Right atrium auricular region (tissue), 2 donors: Measurements from ENCODE around the gene PRDM11. TPM values are rescaled to one million over a fixed set of nuclear protein-coding genes. Genes with fewer than 3 reads are reported as not detected.

ENCODE experiments used
- DNase-seq: peaks from one replicate; pipeline ENCODE4 v3.0.0-alpha.2; 2019; ENCODE audit warnings: low spot score
- H3K27ac ChIP-seq, 2 donors: fragments of 200-600 bp; sonication (generic); 1 replicate in 1 of 2; 2 replicates in 1 of 2; pipeline ENCODE4 v1.5.1; 2016 to 2019
- H3K27me3 ChIP-seq, 2 donors: fragments of 200-600 bp; sonication (generic); one replicate each; pipeline versions ENCODE4 v1.5.1 to v1.6.0; 2017 to 2019
- H3K36me3 ChIP-seq: fragments of 200-600 bp; sonication (generic); one replicate; pipeline ENCODE4 v1.5.1; 2016
- H3K4me1 ChIP-seq, 2 donors: fragments of 200-600 bp; sonication (generic); one replicate each; pipeline versions ENCODE4 v1.5.1 to v1.6.0; 2017 to 2019
- H3K4me3 ChIP-seq, 2 donors: fragments of 200-600 bp; sonication (generic); 1 replicate in 1 of 2; 2 replicates in 1 of 2; pipeline ENCODE4 v1.5.1; 2017 to 2019; ENCODE audit warnings: mild to moderate bottlenecking in 1 of 2, moderate library complexity in 1 of 2
- H3K9me3 ChIP-seq, 2 donors: fragments of 200-600 bp; sonication (generic); one replicate each; pipeline ENCODE4 v1.5.1; 2019
- total RNA-seq, 2 donors: library from RNA; depleted of rRNA; stranded (reverse); fragments of >200 nt; gene quantifications; one replicate each; pipeline ENCODE4 v1.1.0, GENCODE V29; 2016
- TF ChIP-seq, protein P1 (sequence below), 2 donors: fragments of 200-600 bp; sonication (generic); IDR thresholded peaks; one replicate each; pipeline ENCODE4 v1.5.1; 2019; ENCODE audit warnings: antibody characterized with exemption in 2 of 2

The PRDM11 gene
- total RNA-seq, 2 donors from 2014 or later, result 13.5 to 27.6 TPM

GRCh38 chr11:45254070-45254469 lies 107.6 kb downstream of the PRDM11 start:
- H3K4me1 ChIP-seq, result no peaks in the 10 kb centered on the region
- no peak overlapping the region for H3K4me3 ChIP-seq
- H3K27ac ChIP-seq, result no peak overlapping the region
- TF ChIP-seq, protein P1, sequence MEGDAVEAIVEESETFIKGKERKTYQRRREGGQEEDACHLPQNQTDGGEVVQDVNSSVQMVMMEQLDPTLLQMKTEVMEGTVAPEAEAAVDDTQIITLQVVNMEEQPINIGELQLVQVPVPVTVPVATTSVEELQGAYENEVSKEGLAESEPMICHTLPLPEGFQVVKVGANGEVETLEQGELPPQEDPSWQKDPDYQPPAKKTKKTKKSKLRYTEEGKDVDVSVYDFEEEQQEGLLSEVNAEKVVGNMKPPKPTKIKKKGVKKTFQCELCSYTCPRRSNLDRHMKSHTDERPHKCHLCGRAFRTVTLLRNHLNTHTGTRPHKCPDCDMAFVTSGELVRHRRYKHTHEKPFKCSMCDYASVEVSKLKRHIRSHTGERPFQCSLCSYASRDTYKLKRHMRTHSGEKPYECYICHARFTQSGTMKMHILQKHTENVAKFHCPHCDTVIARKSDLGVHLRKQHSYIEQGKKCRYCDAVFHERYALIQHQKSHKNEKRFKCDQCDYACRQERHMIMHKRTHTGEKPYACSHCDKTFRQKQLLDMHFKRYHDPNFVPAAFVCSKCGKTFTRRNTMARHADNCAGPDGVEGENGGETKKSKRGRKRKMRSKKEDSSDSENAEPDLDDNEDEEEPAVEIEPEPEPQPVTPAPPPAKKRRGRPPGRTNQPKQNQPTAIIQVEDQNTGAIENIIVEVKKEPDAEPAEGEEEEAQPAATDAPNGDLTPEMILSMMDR (IDR thresholded peaks at IDR 0.05), result no peak
- DNase-seq, result no peak
- H3K27me3 ChIP-seq, result no peaks in the 10 kb centered on the region
- no peaks in the 10 kb centered on the region for H3K36me3 ChIP-seq
- H3K9me3 ChIP-seq, result no peaks in the 10 kb centered on the region

DNA sequence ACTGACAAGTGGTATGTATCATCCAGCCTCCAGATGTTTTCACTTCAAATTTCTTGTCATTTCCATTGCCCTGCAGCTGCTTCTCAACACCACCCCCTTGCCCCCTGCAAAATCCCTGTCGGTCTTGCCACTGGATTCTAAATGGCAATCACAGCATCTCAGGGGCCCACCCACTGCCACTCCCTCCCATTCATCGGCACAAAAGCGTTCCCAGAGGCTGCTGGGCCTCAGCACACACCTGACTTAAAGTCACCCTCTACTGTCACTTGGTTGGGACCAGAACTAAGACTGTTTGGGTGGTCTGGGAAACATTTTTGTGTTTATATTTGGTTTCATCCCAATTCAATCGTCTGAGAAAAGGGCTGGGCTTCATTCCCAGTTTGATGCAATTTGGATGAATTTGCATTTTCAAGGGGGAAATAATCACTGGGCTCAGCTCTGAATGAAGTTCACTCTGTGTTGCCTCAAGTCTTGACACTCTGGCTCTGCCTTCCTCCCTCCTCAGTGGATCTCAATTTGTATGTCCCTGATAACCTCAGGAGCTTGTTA lies 112.6 kb downstream of the PRDM11 start:
- Histone ChIP-seq H3K27ac (no peak overlapping the region), H3K36me3 (no peaks in the 10 kb centered on the region), H3K4me1 (no peaks in the 10 kb centered on the region), H3K9me3 (no peaks in the 10 kb centered on the region), H3K27me3 (no peaks in the 10 kb centered on the region), H3K4me3 (no peak overlapping the region)
- no peak for DNase-seq
- TF ChIP-seq, protein P1 (IDR thresholded peaks at IDR 0.05), result no peak

DNA sequence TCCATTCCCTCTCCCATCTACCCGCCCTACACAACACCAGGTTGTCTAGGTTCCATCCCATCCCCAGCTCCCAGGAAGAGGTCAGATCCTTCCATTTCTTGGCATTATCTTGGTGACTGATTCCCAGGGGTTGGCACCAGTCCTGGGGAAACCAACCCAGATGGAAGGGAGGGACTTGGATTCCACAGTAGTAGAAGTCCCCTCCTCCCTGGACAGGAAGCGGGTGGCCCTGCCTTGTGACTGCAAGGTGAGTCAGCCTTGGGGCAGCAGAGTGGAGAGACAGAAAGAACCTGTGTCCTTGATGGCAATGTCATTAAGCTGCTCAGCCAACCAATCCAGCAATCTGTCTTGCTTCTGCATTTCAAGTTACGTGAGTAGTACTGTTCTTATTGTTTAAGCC lies 113.2 kb downstream of the PRDM11 start:
- TF ChIP-seq, protein P1 (IDR thresholded peaks at IDR 0.05), result no peak
- H3K9me3 ChIP-seq, result no peaks in the 10 kb centered on the region
- H3K4me3 ChIP-seq, result no peak overlapping the region
- H3K27me3 ChIP-seq, result no peaks in the 10 kb centered on the region
- H3K4me1 ChIP-seq, result no peaks in the 10 kb centered on the region
- no peak overlapping the region for H3K27ac ChIP-seq
- H3K36me3 ChIP-seq, result no peaks in the 10 kb centered on the region
- DNase-seq, result no peak

GRCh38 chr11:45260071-45260470 lies 113.6 kb downstream of the PRDM11 start:
- no peaks in the 10 kb centered on the region for H3K36me3 ChIP-seq
- TF ChIP-seq, protein P1 (IDR thresholded peaks at IDR 0.05), result no peak
- no peak for DNase-seq
- peaks cover 0 to 3% of the 10 kb centered on the region in 2 donors for H3K4me1 ChIP-seq
- H3K9me3 ChIP-seq, result no peaks in the 10 kb centered on the region
- no peak overlapping the region for H3K4me3 ChIP-seq
- no peaks in the 10 kb centered on the region for H3K27me3 ChIP-seq
- no peak overlapping the region for H3K27ac ChIP-seq

GRCh38 chr11:45262900-45263299 lies 116.5 kb downstream of the PRDM11 start:
- Histone ChIP-seq H3K4me1 (peaks cover 0 to 10% of the 10 kb centered on the region in 2 donors), H3K27me3 (no peaks in the 10 kb centered on the region), H3K9me3 (no peaks in the 10 kb centered on the region), H3K27ac (no peak overlapping the region), H3K4me3 (no peak overlapping the region), H3K36me3 (no peaks in the 10 kb centered on the region)
- DNase-seq, result no peak
- TF ChIP-seq, protein P1 (IDR thresholded peaks at IDR 0.05), result no peak

DNA sequence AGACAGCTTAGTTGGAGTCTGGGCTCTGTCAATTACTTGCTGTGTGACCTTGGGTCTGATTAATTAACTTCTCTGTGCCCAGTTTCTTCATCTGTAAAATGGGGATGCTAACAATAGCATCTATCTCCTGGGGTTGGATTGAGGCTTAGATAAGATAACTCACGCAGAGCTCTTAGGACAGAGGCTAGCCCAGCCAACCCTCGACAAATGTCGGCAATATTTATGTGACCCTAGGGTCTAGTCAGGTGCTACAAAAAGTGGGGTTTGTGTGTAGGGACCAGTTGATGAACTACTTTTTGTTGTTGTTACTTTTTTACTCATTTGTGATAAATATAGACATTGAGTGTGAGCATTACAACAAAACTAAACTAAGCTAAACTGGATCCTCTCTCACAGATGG lies 117.3 kb downstream of the PRDM11 start:
- H3K27me3 ChIP-seq, result no peaks in the 10 kb centered on the region
- no peaks in the 10 kb centered on the region for H3K9me3 ChIP-seq
- TF ChIP-seq, protein P1 (IDR thresholded peaks at IDR 0.05), result no peak
- peaks cover 0 to 11% of the 10 kb centered on the region in 2 donors for H3K4me1 ChIP-seq
- H3K36me3 ChIP-seq, result no peaks in the 10 kb centered on the region
- DNase-seq, result no peak
- no peak overlapping the region for H3K4me3 ChIP-seq
- H3K27ac ChIP-seq, result no peak overlapping the region
